Measurements from ENCODE around the gene MISFA. TPM values are rescaled to one million over a fixed set of nuclear protein-coding genes. Genes with fewer than 3 reads are reported as not detected.

Gene MISFA
- 1 to 10 TPM in 1 of 4 donors, not detected in 3; 4.2 TPM for total RNA-seq
- 1 to 10 TPM in 1 of 3 donors, under 1 TPM in 1, not detected in 1; 0.44 to 3.7 TPM for polyA plus RNA-seq

GRCh38 chr11:18599739-18600230 is at the start of gene MISFA:
TSS of gene MISFA (plus strand) at chr11:18599789. CDS start at chr11:18599929, 140 bp downstream.
- no peaks in the 10 kb centered on the region for H3K4me1 ChIP-seq
- no peak for DNase-seq
- H3K4me3 ChIP-seq: no peak within 1 kb of the TSS

GRCh38 chr11:18563090-18563730 is 36.4 kb upstream of the MISFA start:
- no peak for DNase-seq
- intact Hi-C loops (cut with DNase I): no loop called here
- Histone ChIP-seq H3K9me3 (no peaks in the 10 kb centered on the region), H3K27me3 (no peaks in the 10 kb centered on the region), H3K4me1 (no peaks in the 10 kb centered on the region), H3K4me3 (no peak overlapping the region), H3K36me3 (peaks cover 8 to 84% (median 19%) of the 10 kb centered on the region in 4 donors), H3K27ac (no peak overlapping the region)
- 86 to 96% methylated on average over 2 of the region's 2 CpGs for WGBS, 2 donors
- TF ChIP-seq POLR2A (IDR thresholded peaks at IDR 0.05) (no peak), POLR2AphosphoS5 (IDR thresholded peaks at IDR 0.05) (no peak), CTCF (IDR thresholded peaks at IDR 0.05) (no peak), EP300 (IDR thresholded peaks at IDR 0.05) (no peak)

More at GRCh38 chr11:18599739-18600230, at the start of gene MISFA:
- no peak for TF ChIP-seq POLR2A (IDR thresholded peaks at IDR 0.05)
- no peak for TF ChIP-seq POLR2AphosphoS5 (IDR thresholded peaks at IDR 0.05)
- no peak for TF ChIP-seq CTCF (IDR thresholded peaks at IDR 0.05)
- TF ChIP-seq EP300 (IDR thresholded peaks at IDR 0.05): no peak
- H3K36me3 ChIP-seq: peaks cover 0 to 10% (median 2%) of the 10 kb centered on the region in 4 donors
- H3K9me3 ChIP-seq: no peaks in the 10 kb centered on the region
- WGBS, 2 donors: 93 to 94% methylated on average over 7 of the region's 7 CpGs
- intact Hi-C loops (cut with DNase I): no loop called here
- H3K27ac ChIP-seq: no peak within 1 kb of the TSS
- H3K27me3 ChIP-seq: no peaks in the 10 kb centered on the region

GRCh38 chr11:18564149-18564548 is 35.4 kb upstream of the MISFA start:
- Histone ChIP-seq H3K27me3 (no peaks in the 10 kb centered on the region), H3K27ac (no peak overlapping the region), H3K9me3 (no peaks in the 10 kb centered on the region), H3K36me3 (peaks cover 8 to 85% (median 19%) of the 10 kb centered on the region in 4 donors), H3K4me1 (no peaks in the 10 kb centered on the region), H3K4me3 (no peak overlapping the region)
- intact Hi-C loops (cut with DNase I): no loop called here
- no peak for DNase-seq
- TF ChIP-seq POLR2A (IDR thresholded peaks at IDR 0.05) (no peak), POLR2AphosphoS5 (IDR thresholded peaks at IDR 0.05) (no peak), CTCF (IDR thresholded peaks at IDR 0.05) (no peak), EP300 (IDR thresholded peaks at IDR 0.05) (no peak)

- no peak for DNase-seq
- peaks cover 0 to 88% (median 17%) of the 10 kb centered on the region in 4 donors for H3K36me3 ChIP-seq
- TF ChIP-seq POLR2AphosphoS5 (IDR thresholded peaks at IDR 0.05) (no peak), POLR2A (IDR thresholded peaks at IDR 0.05) (no peak), EP300 (IDR thresholded peaks at IDR 0.05) (no peak), CTCF (IDR thresholded peaks at IDR 0.05) (no peak)
- no peaks in the 10 kb centered on the region for H3K27me3 ChIP-seq
- no peak overlapping the region for H3K4me3 ChIP-seq
- no peak overlapping the region for H3K27ac ChIP-seq
- intact Hi-C loops (cut with DNase I): no loop called here
- no peaks in the 10 kb centered on the region for H3K9me3 ChIP-seq
- H3K4me1 ChIP-seq: no peaks in the 10 kb centered on the region
Measured at GRCh38 chr11:18566406-18566805, 33.2 kb upstream of the MISFA start.

Data from sigmoid colon (tissue), 7 donors.